HAP-1 (cell line): Measurements from ENCODE around the gene PALM.
"Not testable (repeated sequence)": the region's sequence is repeated elsewhere in the genome, so short reads cannot be mapped to it uniquely, and the experiment has no call there.

ENCODE experiments used
- DNase-seq, 2 experiments: peaks; one replicate each; pipeline ENCODE4 v3.0.0-alpha.2; 2016 to 2020; ENCODE audit warnings: low spot score in 2 of 2
- H3K27me3 ChIP-seq: fragments of 250-450 bp; sonication (Bioruptor Pico); 2 replicates; pipeline ENCODE4 v1.5.1; 2020; ENCODE audit warnings: low read depth, mild to moderate bottlenecking, moderate library complexity
- H3K36me3 ChIP-seq: fragments of 250-450 bp; sonication (Bioruptor Pico); replicated peaks from 2 replicates; pipeline ENCODE4 v1.5.1; 2020; ENCODE audit warnings: mild to moderate bottlenecking
- H3K4me1 ChIP-seq: fragments of 250-450 bp; sonication (Bioruptor Pico); 2 replicates; pipeline ENCODE4 v1.5.1; 2020; ENCODE audit warnings: mild to moderate bottlenecking
- H3K4me3 ChIP-seq: fragments of 250-450 bp; sonication (Bioruptor Pico); 2 replicates; pipeline ENCODE4 v1.5.1; 2020; ENCODE audit warnings: mild to moderate bottlenecking, moderate library complexity
- H3K9me3 ChIP-seq: fragments of 250-450 bp; sonication (Bioruptor Pico); 2 replicates; pipeline ENCODE4 v1.5.1; 2020; ENCODE audit warnings: mild to moderate bottlenecking, moderate library complexity
- in situ Hi-C: fragments of 300-500 bp; cut with MboI; formaldehyde crosslinking; loops from 3 replicates; pipeline ENCODE4 v1.14.3; 2020; ENCODE audit warnings: low sequenced_read_pairs, inconsistent platforms, mixed read lengths

Gene PALM

GRCh38 chr19:725461-726089, 16.8 kb downstream of the PALM start:
- no peaks in the 10 kb centered on the region for H3K4me1 ChIP-seq
- no peak overlapping the region for H3K4me3 ChIP-seq
- H3K27me3 ChIP-seq: no peaks in the 10 kb centered on the region
- no peak for DNase-seq
- H3K36me3 ChIP-seq: peaks cover 7% of the 10 kb centered on the region; the same call in 1 of the 2 replicates
- H3K9me3 ChIP-seq: no peaks in the 10 kb centered on the region
- in situ Hi-C loops: loop anchor here (25.0 kb wide), 1 partner anchor 138 kb away; the partner anchor contains the start of gene HCN2

GRCh38 chr19:726993-727956, 18.5 kb downstream of the PALM start:
- Histone ChIP-seq H3K4me1 (no peaks in the 10 kb centered on the region), H3K9me3 (no peaks in the 10 kb centered on the region), H3K4me3 (no peak overlapping the region), H3K36me3 (peaks cover 14% of the 10 kb centered on the region), H3K27me3 (no peaks in the 10 kb centered on the region)
- in situ Hi-C loops: loop anchor here (25.0 kb wide), 1 partner anchor 140 kb away; the partner anchor contains the start of gene HCN2
- no peak for DNase-seq

GRCh38 chr19:728011-728410, 19.3 kb downstream of the PALM start:
- H3K27me3 ChIP-seq: no peaks in the 10 kb centered on the region
- H3K36me3 ChIP-seq: peaks cover 16% of the 10 kb centered on the region
- H3K4me1 ChIP-seq: no peaks in the 10 kb centered on the region
- in situ Hi-C loops: loop anchor here (25.0 kb wide), 1 partner anchor 141 kb away; the partner anchor contains the start of gene HCN2
- no peak for DNase-seq
- H3K9me3 ChIP-seq: no peaks in the 10 kb centered on the region
- H3K4me3 ChIP-seq: no peak overlapping the region

- H3K4me3 ChIP-seq, H3K9me3 ChIP-seq, H3K4me1 ChIP-seq, DNase-seq, H3K27me3 ChIP-seq: not testable (repeated sequence)
- in situ Hi-C loops: loop anchor here (25.0 kb wide), 1 partner anchor 142 kb away; the partner anchor contains the start of gene HCN2
- H3K36me3 ChIP-seq: peaks cover 24% of the 10 kb centered on the region
These were observed 20.8 kb downstream of the PALM start for GRCh38 chr19:729564-729963.

GRCh38 chr19:729965-730668, 21.4 kb downstream of the PALM start:
- DNase-seq: no peak
- Histone ChIP-seq H3K9me3 (no peaks in the 10 kb centered on the region), H3K27me3 (no peaks in the 10 kb centered on the region), H3K4me1 (no peaks in the 10 kb centered on the region), H3K36me3 (peaks cover 26% of the 10 kb centered on the region), H3K4me3 (no peak overlapping the region)
- in situ Hi-C loops: loop anchor here (5.0 to 25.0 kb wide), 2 partner anchors 63 to 143 kb away; partner anchors contain the start of gene HCN2

- Histone ChIP-seq H3K27me3 (no peaks in the 10 kb centered on the region), H3K36me3 (peaks cover 26% of the 10 kb centered on the region), H3K4me1 (no peaks in the 10 kb centered on the region), H3K4me3 (no peak overlapping the region), H3K9me3 (no peaks in the 10 kb centered on the region)
- in situ Hi-C loops: loop anchor here (5.0 to 25.0 kb wide), 2 partner anchors 64 to 144 kb away; partner anchors contain the start of gene HCN2
- no peak for DNase-seq
These were observed 22.3 kb downstream of the PALM start for GRCh38 chr19:731000-731399.

GRCh38 chr19:732148-733069, 23.7 kb downstream of the PALM start:
- H3K9me3 ChIP-seq: no peaks in the 10 kb centered on the region
- no peak for DNase-seq
- in situ Hi-C loops: loop anchor here (5.0 to 25.0 kb wide), 2 partner anchors 65 to 145 kb away; partner anchors contain the start of gene HCN2
- H3K27me3 ChIP-seq: no peaks in the 10 kb centered on the region
- peaks cover 23% of the 10 kb centered on the region for H3K36me3 ChIP-seq
- H3K4me3 ChIP-seq: no peak overlapping the region
- no peaks in the 10 kb centered on the region for H3K4me1 ChIP-seq

GRCh38 chr19:734716-735115, 26.0 kb downstream of the PALM start:
- DNase-seq: no peak
- Histone ChIP-seq H3K4me1 (no peaks in the 10 kb centered on the region), H3K9me3 (no peaks in the 10 kb centered on the region), H3K36me3 (peaks cover 19% of the 10 kb centered on the region), H3K27me3 (no peaks in the 10 kb centered on the region), H3K4me3 (no peak overlapping the region)
- in situ Hi-C loops: loop anchor here (5.0 to 25.0 kb wide), 2 partner anchors 67 to 147 kb away; partner anchors contain the start of gene HCN2

- in situ Hi-C loops: loop anchor here (25.0 kb wide), 1 partner anchor 149 kb away; the partner anchor contains the start of gene HCN2
These were observed 27.4 kb downstream of the PALM start for GRCh38 chr19:736125-736524.

GRCh38 chr19:737591-738093, 28.9 kb downstream of the PALM start:
- peak; percentile 51 to 89 for DNase-seq
- in situ Hi-C loops: loop anchor here (25.0 kb wide), 1 partner anchor 150 kb away; the partner anchor contains the start of gene HCN2
- H3K27me3 ChIP-seq: no peaks in the 10 kb centered on the region
- H3K4me3 ChIP-seq: no peak overlapping the region
- no peaks in the 10 kb centered on the region for H3K9me3 ChIP-seq
- H3K4me1 ChIP-seq: no peaks in the 10 kb centered on the region
- H3K36me3 ChIP-seq: peaks cover 10% of the 10 kb centered on the region

More at GRCh38 chr19:736125-736524, 27.4 kb downstream of the PALM start:
- H3K36me3 ChIP-seq: peaks cover 19% of the 10 kb centered on the region
- no peaks in the 10 kb centered on the region for H3K9me3 ChIP-seq
- no peaks in the 10 kb centered on the region for H3K4me1 ChIP-seq
- H3K27me3 ChIP-seq: no peaks in the 10 kb centered on the region
- H3K4me3 ChIP-seq: no peak overlapping the region
- DNase-seq: no peak

- no peaks in the 10 kb centered on the region for H3K4me1 ChIP-seq
- in situ Hi-C loops: loop anchor here (25.0 kb wide), 1 partner anchor 151 kb away; the partner anchor contains the start of gene HCN2
- H3K9me3 ChIP-seq: 0 out of 2 replicates have a peak, but pooled peaks cover 3% of the 10 kb centered on the region
- DNase-seq: no peak
- peaks cover 7% of the 10 kb centered on the region for H3K36me3 ChIP-seq
- no peaks in the 10 kb centered on the region for H3K27me3 ChIP-seq
- no peak overlapping the region for H3K4me3 ChIP-seq
These were observed 29.9 kb downstream of the PALM start for GRCh38 chr19:738509-739128.
